CD8-positive, alpha-beta memory T cell (primary cell): Measurements from ENCODE around the gene SIAH3. TPM values are rescaled to one million over a fixed set of nuclear protein-coding genes. Genes with fewer than 3 reads are reported as not detected.
"Not testable (repeated sequence)": the region's sequence is repeated elsewhere in the genome, so short reads cannot be mapped to it uniquely, and the experiment has no call there.

Source experiments
- CTCF ChIA-PET: fragments of 350-600 bp; sonication (Branson Sonifier 250); formaldehyde crosslinking; loops from one replicate; lab custom pipeline; 2021; ENCODE audit warnings: antibody characterized with exemption; lab: Charles Lee
- POLR2A ChIA-PET: fragments of 350-600 bp; sonication (Branson Sonifier 250); formaldehyde crosslinking; loops from one replicate; lab custom pipeline; 2021; ENCODE audit warnings: antibody characterized with exemption; lab: Charles Lee
- DNase-seq, 5 donors: peaks; one replicate each; pipeline versions ENCODE4 v3.0.0 to v3.0.0-alpha.2; 2020 to 2022; ENCODE audit warnings: mixed read lengths in 1 of 5
- H3K27ac ChIP-seq: one replicate; pipeline ENCODE4 v1.7.0; 2013; ENCODE audit warnings: low read depth, mild to moderate bottlenecking, low read length, moderate library complexity
- H3K27me3 ChIP-seq: 2 replicates; pipeline ENCODE4 v1.7.0; 2013; ENCODE audit warnings: low read length, mild to moderate bottlenecking; ENCODE audit not compliant: insufficient read depth, poor library complexity, severe bottlenecking
- H3K36me3 ChIP-seq: 2 replicates; pipeline ENCODE4 v1.7.0; 2013; ENCODE audit warnings: mild to moderate bottlenecking, low read length, moderate library complexity; ENCODE audit not compliant: insufficient read depth
- H3K4me1 ChIP-seq: 2 replicates; pipeline ENCODE4 v1.7.0; 2013; ENCODE audit warnings: mild to moderate bottlenecking, low read length, moderate library complexity; ENCODE audit not compliant: insufficient read depth
- H3K4me3 ChIP-seq: 2 replicates; pipeline ENCODE4 v1.7.0; 2013; ENCODE audit warnings: mild to moderate bottlenecking, low read length
- H3K9me3 ChIP-seq: 2 replicates; pipeline ENCODE4 v1.7.0; 2013; ENCODE audit warnings: mild to moderate bottlenecking, low read length
- H3K27ac Mint-ChIP-seq, 8 donors: one replicate each; pipeline ENCODE4 v1.8.0; 2020 to 2021; ENCODE audit warnings: mixed read lengths in 8 of 8, mild to moderate bottlenecking in 6 of 8, inconsistent platforms in 3 of 8, moderate library complexity in 3 of 8
- H3K27me3 Mint-ChIP-seq, 2 donors: one replicate each; pipeline ENCODE4 v1.8.0; 2020 to 2021; ENCODE audit warnings: mixed read lengths in 2 of 2, mild to moderate bottlenecking in 1 of 2, moderate library complexity in 1 of 2
- H3K36me3 Mint-ChIP-seq, 3 donors: one replicate each; pipeline ENCODE4 v1.8.0; 2020 to 2021; ENCODE audit warnings: mixed read lengths in 3 of 3, inconsistent platforms in 1 of 3, mild to moderate bottlenecking in 1 of 3
- H3K4me1 Mint-ChIP-seq, 3 donors: one replicate each; pipeline ENCODE4 v1.8.0; 2020 to 2021; ENCODE audit warnings: mixed read lengths in 3 of 3, inconsistent platforms in 1 of 3, mild to moderate bottlenecking in 1 of 3
- H3K4me3 Mint-ChIP-seq, 7 donors: one replicate each; pipeline ENCODE4 v1.8.0; 2020 to 2021; ENCODE audit warnings: mixed read lengths in 7 of 7, mild to moderate bottlenecking in 6 of 7, moderate library complexity in 4 of 7, inconsistent platforms in 2 of 7
- H3K9me3 Mint-ChIP-seq, 5 donors: one replicate each; pipeline ENCODE4 v1.8.0; 2020 to 2022; ENCODE audit warnings: mixed read lengths in 5 of 5, mild to moderate bottlenecking in 3 of 5, moderate library complexity in 2 of 5, inconsistent platforms in 1 of 5
- polyA plus RNA-seq: library from polyadenylated mRNA; unstranded; fragments of 300-500 nt; fragmentation: Illumina TruSeq; gene quantifications from one replicate; pipeline ENCODE4 v1.2.3, GENCODE V29; 2021
- total RNA-seq, 2 experiments: library from RNA; stranded (reverse); gene quantifications; one replicate each; pipeline ENCODE4 v1.2.3, GENCODE V29; 2021

SIAH3 gene
- total and polyA plus RNA-seq, 3 experiments from 2014 or later: 0.11 to 0.20 TPM; not detected in 1

DNA sequence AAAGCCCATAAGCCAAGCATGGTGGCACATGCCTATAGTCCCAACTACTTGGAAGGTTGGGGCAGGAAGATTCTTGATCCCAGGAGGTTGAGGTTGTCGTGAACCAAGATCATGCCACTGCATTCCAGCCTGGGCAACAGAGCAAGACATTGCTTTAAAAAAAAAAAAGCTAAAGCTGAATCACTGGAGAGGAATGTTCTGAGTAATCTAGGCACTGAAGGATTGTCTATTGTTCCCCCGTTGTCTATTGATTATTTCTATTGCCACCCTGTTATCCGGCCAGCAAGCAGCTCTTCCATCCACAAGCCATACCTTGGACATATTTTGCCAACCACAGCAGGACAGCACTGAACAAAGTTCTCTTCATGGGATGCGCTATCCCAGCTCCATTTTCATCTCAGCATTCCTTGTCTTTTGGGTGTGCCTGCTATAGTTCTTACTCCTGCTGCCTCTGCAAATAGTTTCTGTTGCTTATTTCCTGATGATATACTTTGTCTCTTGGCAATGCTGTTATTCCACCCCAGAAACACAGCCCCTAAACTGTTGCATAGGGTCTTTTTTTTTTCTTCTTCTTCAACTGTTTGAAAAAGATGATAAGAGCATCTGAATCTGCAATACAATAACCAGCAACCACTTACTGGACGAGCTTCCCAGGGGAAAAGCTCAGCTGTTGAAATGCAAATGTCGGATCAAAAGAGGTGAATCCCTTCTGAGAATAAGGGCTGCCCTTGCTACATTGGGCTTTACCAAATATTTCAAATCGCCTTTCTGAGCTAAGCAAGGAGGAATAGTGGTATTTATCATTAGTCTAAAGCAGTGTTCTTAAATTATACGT, 22.2 kb upstream of the SIAH3 start:
- Mint-ChIP-seq H3K27ac (no peak overlapping the region), H3K27me3 (peaks cover 0 to 2% of the 10 kb centered on the region in 2 donors), H3K36me3 (peaks cover 0 to 3% (median 0%) of the 10 kb centered on the region in 3 donors), H3K4me1 (no peaks in the 10 kb centered on the region), H3K9me3 (no peaks in the 10 kb centered on the region), H3K4me3 (no peak overlapping the region)
- CTCF ChIA-PET: no interaction called here
- no peak for DNase-seq
- Histone ChIP-seq H3K36me3 (no peaks in the 10 kb centered on the region), H3K9me3 (no peaks in the 10 kb centered on the region), H3K27me3 (no peaks in the 10 kb centered on the region), H3K4me1 (no peaks in the 10 kb centered on the region), H3K4me3 (no peak overlapping the region), H3K27ac (no peak overlapping the region)
- POLR2A ChIA-PET: no interaction called here

GRCh38 chr13:45872566-45872965, 21.0 kb upstream of the SIAH3 start:
- H3K4me1 ChIP-seq: no peaks in the 10 kb centered on the region
- DNase-seq: no peak
- no peaks in the 10 kb centered on the region for H3K27me3 ChIP-seq
- ChIA-PET CTCF (no interaction called here), POLR2A (no interaction called here)
- no peak overlapping the region for H3K27ac ChIP-seq
- H3K4me3 Mint-ChIP-seq: no peak overlapping the region
- H3K27ac Mint-ChIP-seq: no peak overlapping the region
- peaks cover 0 to 3% (median 0%) of the 10 kb centered on the region in 3 donors for H3K36me3 Mint-ChIP-seq
- H3K4me1 Mint-ChIP-seq: no peaks in the 10 kb centered on the region
- H3K36me3 ChIP-seq: no peaks in the 10 kb centered on the region
- no peak overlapping the region for H3K4me3 ChIP-seq
- H3K9me3 ChIP-seq: no peaks in the 10 kb centered on the region
- no peaks in the 10 kb centered on the region for H3K9me3 Mint-ChIP-seq
- H3K27me3 Mint-ChIP-seq: peaks cover 0 to 5% of the 10 kb centered on the region in 2 donors

DNA sequence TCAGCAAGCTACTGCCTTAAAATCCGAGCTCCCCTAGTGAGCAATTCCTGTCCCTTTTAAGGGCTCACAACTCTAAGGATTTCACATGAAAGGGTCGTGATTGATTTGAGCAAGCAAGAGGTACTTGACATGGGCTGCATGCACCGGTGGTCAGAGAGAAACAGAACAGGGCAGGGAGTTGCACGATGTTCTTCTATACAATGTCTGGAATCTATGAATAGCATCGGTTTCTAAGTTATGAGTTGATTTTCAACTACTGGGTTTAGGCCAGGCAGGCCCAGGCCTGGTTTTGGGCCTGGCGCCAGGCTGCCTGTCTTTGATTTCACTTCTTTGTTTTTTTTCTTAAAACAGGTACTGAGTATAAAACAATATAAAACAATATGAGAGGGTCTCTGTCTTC, 19.6 kb upstream of the SIAH3 start:
- H3K36me3 Mint-ChIP-seq, DNase-seq, H3K27me3 ChIP-seq, H3K4me1 ChIP-seq, H3K4me3 ChIP-seq, H3K27me3 Mint-ChIP-seq, H3K27ac ChIP-seq, CTCF ChIA-PET, H3K4me3 Mint-ChIP-seq, H3K9me3 Mint-ChIP-seq, H3K27ac Mint-ChIP-seq, H3K36me3 ChIP-seq, H3K4me1 Mint-ChIP-seq, H3K9me3 ChIP-seq, POLR2A ChIA-PET: not testable (repeated sequence)

DNA sequence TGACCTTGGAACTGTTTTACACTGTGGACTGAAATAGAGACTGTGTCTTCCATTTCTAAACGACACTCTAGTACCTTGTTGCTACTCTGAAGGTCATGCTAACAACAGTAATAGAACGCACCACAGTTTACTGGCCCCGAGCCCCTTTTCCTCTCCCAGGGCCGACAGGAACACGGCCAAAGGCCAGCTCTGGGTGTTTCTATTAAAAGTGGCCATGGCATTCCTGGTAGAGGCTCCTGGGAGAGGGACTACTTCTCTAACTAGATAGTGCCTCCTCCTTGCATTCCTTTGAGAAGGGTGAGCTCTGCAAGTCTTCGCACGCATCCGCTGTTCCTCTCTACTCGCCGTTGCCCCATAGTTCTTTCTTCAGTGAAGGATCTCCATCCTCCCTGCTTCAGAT, 18.7 kb upstream of the SIAH3 start:
- H3K9me3 ChIP-seq: no peaks in the 10 kb centered on the region
- CTCF ChIA-PET: no interaction called here
- H3K9me3 Mint-ChIP-seq: no peaks in the 10 kb centered on the region

DNA sequence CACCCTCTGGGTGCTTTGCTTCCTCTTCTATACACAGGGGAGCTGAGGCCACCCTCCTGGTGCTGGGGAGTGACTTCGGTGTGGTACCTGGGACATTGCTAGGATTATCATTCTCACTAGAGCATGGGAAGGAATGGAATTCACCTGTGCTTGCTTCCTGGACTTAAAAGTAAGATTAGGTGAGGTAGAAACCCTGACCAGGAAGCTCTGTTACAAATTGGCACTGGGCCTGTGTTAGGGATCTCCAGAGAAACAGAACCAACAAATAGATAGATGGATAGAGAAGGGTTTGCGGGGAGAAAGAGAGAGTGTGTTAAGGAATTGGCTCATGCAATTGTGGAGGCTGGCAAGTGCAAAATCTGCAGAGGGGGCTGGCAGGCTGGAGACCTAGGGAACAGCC, 13.9 kb upstream of the SIAH3 start:
- Mint-ChIP-seq H3K27ac (no peak overlapping the region), H3K4me1 (no peaks in the 10 kb centered on the region), H3K9me3 (peaks cover 0 to 3% (median 0%) of the 10 kb centered on the region in 5 donors), H3K27me3 (peaks cover 11 to 13% of the 10 kb centered on the region in 2 donors), H3K4me3 (no peak overlapping the region), H3K36me3 (no peaks in the 10 kb centered on the region)
- no peak overlapping the region for H3K27ac ChIP-seq
- POLR2A ChIA-PET: no interaction called here
- no peaks in the 10 kb centered on the region for H3K36me3 ChIP-seq
- no peak for DNase-seq
- no peaks in the 10 kb centered on the region for H3K9me3 ChIP-seq
- CTCF ChIA-PET: no interaction called here
- H3K4me3 ChIP-seq: no peak overlapping the region
- no peaks in the 10 kb centered on the region for H3K27me3 ChIP-seq
- no peaks in the 10 kb centered on the region for H3K4me1 ChIP-seq

More for the DNA sequence above, 18.7 kb upstream of the SIAH3 start:
- Mint-ChIP-seq H3K27me3 (peaks cover 0 to 4% of the 10 kb centered on the region in 2 donors), H3K27ac (no peak overlapping the region), H3K4me1 (no peaks in the 10 kb centered on the region), H3K36me3 (peaks cover 0 to 3% (median 0%) of the 10 kb centered on the region in 3 donors), H3K4me3 (no peak overlapping the region)
- POLR2A ChIA-PET: no interaction called here
- Histone ChIP-seq H3K4me3 (no peak overlapping the region), H3K27ac (no peak overlapping the region), H3K27me3 (no peaks in the 10 kb centered on the region), H3K36me3 (no peaks in the 10 kb centered on the region), H3K4me1 (no peaks in the 10 kb centered on the region)
- DNase-seq: no peak

GRCh38 chr13:45863709-45864590, 12.4 kb upstream of the SIAH3 start:
- Mint-ChIP-seq H3K27me3 (peaks cover 11 to 13% of the 10 kb centered on the region in 2 donors), H3K9me3 (peaks cover 0 to 3% (median 0%) of the 10 kb centered on the region in 5 donors), H3K4me3 (peak overlapping the region in 1 of 7 donors; percentile 16), H3K4me1 (no peaks in the 10 kb centered on the region), H3K27ac (peak overlapping the region in 1 of 8 donors; percentile 61), H3K36me3 (no peaks in the 10 kb centered on the region)
- Histone ChIP-seq H3K27ac (no peak overlapping the region), H3K27me3 (no peaks in the 10 kb centered on the region), H3K4me1 (no peaks in the 10 kb centered on the region), H3K36me3 (no peaks in the 10 kb centered on the region), H3K9me3 (no peaks in the 10 kb centered on the region), H3K4me3 (no peak overlapping the region)
- CTCF ChIA-PET: interaction anchor here (1.1 kb wide), 1 partner anchor 17 kb away, joined by 3 read pairs; no protein-coding TSS in a partner anchor
- POLR2A ChIA-PET: no interaction called here
- no peak for DNase-seq

- H3K4me3 Mint-ChIP-seq: no peak overlapping the region
- H3K36me3 Mint-ChIP-seq: no peaks in the 10 kb centered on the region
- Histone ChIP-seq H3K4me3 (no peak overlapping the region), H3K9me3 (no peaks in the 10 kb centered on the region), H3K27me3 (no peaks in the 10 kb centered on the region), H3K4me1 (no peaks in the 10 kb centered on the region), H3K36me3 (no peaks in the 10 kb centered on the region), H3K27ac (no peak overlapping the region)
- no peaks in the 10 kb centered on the region for H3K4me1 Mint-ChIP-seq
- H3K27ac Mint-ChIP-seq: no peak overlapping the region
- peaks cover 0 to 3% (median 0%) of the 10 kb centered on the region in 5 donors for H3K9me3 Mint-ChIP-seq
- peaks cover 10 to 13% of the 10 kb centered on the region in 2 donors for H3K27me3 Mint-ChIP-seq
- ChIA-PET CTCF (no interaction called here), POLR2A (no interaction called here)
- no peak for DNase-seq
Observed at GRCh38 chr13:45861322-45861721, 9.8 kb upstream of the SIAH3 start.

GRCh38 chr13:45860240-45860639, 8.7 kb upstream of the SIAH3 start:
- H3K27me3 Mint-ChIP-seq: peaks cover 11 to 13% of the 10 kb centered on the region in 2 donors
- no peaks in the 10 kb centered on the region for H3K9me3 ChIP-seq
- no peak overlapping the region for H3K27ac ChIP-seq
- H3K9me3 Mint-ChIP-seq: peaks cover 0 to 3% (median 0%) of the 10 kb centered on the region in 5 donors
- no peak overlapping the region for H3K27ac Mint-ChIP-seq
- no peaks in the 10 kb centered on the region for H3K27me3 ChIP-seq
- H3K36me3 Mint-ChIP-seq: no peaks in the 10 kb centered on the region
- no peak overlapping the region for H3K4me3 Mint-ChIP-seq
- POLR2A ChIA-PET: no interaction called here
- DNase-seq: no peak
- H3K36me3 ChIP-seq: no peaks in the 10 kb centered on the region
- no peaks in the 10 kb centered on the region for H3K4me1 Mint-ChIP-seq
- no peak overlapping the region for H3K4me3 ChIP-seq
- no peaks in the 10 kb centered on the region for H3K4me1 ChIP-seq
- CTCF ChIA-PET: no interaction called here
